ENCODE data around the gene LPP. TPM values are rescaled to one million over a fixed set of nuclear protein-coding genes. Genes with fewer than 3 reads are reported as not detected.

LPP gene
- total and polyA plus RNA-seq, 9 donors, result 15.9 to 280 (median 134) TPM

GRCh38 chr3:188322135-188322887 is 168.4 kb downstream of the LPP start:
- H3K27me3 ChIP-seq, result no peaks in the 10 kb centered on the region
- 78 to 90% (median 79%) methylated on average over 4 of the region's 4 CpGs for WGBS, 3 donors
- TF ChIP-seq, protein P1, sequence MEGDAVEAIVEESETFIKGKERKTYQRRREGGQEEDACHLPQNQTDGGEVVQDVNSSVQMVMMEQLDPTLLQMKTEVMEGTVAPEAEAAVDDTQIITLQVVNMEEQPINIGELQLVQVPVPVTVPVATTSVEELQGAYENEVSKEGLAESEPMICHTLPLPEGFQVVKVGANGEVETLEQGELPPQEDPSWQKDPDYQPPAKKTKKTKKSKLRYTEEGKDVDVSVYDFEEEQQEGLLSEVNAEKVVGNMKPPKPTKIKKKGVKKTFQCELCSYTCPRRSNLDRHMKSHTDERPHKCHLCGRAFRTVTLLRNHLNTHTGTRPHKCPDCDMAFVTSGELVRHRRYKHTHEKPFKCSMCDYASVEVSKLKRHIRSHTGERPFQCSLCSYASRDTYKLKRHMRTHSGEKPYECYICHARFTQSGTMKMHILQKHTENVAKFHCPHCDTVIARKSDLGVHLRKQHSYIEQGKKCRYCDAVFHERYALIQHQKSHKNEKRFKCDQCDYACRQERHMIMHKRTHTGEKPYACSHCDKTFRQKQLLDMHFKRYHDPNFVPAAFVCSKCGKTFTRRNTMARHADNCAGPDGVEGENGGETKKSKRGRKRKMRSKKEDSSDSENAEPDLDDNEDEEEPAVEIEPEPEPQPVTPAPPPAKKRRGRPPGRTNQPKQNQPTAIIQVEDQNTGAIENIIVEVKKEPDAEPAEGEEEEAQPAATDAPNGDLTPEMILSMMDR (IDR thresholded peaks at IDR 0.05), result no peak
- TF ChIP-seq EP300 (IDR thresholded peaks at IDR 0.05) (no peak), POLR2A (IDR thresholded peaks at IDR 0.05) (no peak)
- H3K9me3 ChIP-seq, result no peaks in the 10 kb centered on the region
- H3K4me1 ChIP-seq (ENCODE audit: insufficient read depth), result peaks cover 4% of the 10 kb centered on the region
- intact Hi-C loops (cut with DNase I), result no loop called here
- H3K27ac ChIP-seq, result no peak overlapping the region
- DNase-seq, result no peak
- no peak overlapping the region for H3K4me3 ChIP-seq
- H3K36me3 ChIP-seq, result no peaks in the 10 kb centered on the region

DNA sequence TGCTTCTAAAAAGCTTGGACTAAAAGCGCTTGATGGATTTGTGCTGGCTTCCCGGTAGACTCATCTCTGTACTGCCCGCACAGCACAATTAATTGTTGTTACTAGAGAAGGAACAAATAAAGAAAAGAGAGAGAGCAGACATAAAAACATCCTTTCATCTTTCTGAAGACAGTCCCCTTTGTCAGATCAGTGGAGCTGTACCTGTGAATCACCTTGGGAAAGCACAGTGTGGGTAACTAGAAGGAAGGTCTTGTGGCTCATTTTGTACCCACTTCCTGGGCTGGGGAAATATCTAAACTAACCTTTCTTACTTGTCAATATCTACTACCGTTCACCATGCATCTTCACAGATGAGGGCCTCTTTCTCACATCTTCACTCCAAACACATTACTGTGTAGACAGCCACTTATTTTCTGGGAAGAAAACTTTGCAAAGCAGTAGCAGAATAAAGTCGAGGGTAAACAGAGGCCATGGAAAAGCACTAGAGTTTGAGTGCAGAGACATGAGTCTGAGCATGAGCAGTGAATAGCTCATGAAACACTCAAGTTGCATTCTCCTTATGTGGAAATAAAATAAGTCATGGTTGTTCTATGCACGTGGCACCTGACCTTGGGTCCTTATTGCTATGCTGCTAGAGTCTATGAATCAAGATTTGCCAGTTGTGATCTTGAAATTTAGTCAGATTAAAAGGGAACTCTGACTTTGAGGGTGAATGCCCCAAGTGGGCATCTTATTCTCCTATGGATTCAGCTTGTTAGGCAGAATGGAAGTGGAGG is 169.3 kb downstream of the LPP start:
- no peak for TF ChIP-seq POLR2A (IDR thresholded peaks at IDR 0.05)
- TF ChIP-seq EP300 (IDR thresholded peaks at IDR 0.05), result no peak
- TF ChIP-seq, protein P1 (IDR thresholded peaks at IDR 0.05), result no peak
- WGBS, 3 donors, result 90 to 93% (median 90%) methylated on average over 6 of the region's 6 CpGs
- Histone ChIP-seq H3K9me3 (no peaks in the 10 kb centered on the region), H3K27ac (no peak overlapping the region), H3K4me1 (ENCODE audit: insufficient read depth) (peaks cover 4% of the 10 kb centered on the region), H3K36me3 (no peaks in the 10 kb centered on the region), H3K27me3 (no peaks in the 10 kb centered on the region), H3K4me3 (no peak overlapping the region)
- intact Hi-C loops (cut with DNase I), result no loop called here
- no peak for DNase-seq

GRCh38 chr3:188326111-188326510 is 172.2 kb downstream of the LPP start:
- H3K4me3 ChIP-seq, result no peak overlapping the region
- no peaks in the 10 kb centered on the region for H3K36me3 ChIP-seq
- intact Hi-C loops (cut with DNase I), result no loop called here
- H3K4me1 ChIP-seq (ENCODE audit: insufficient read depth), result peaks cover 5% of the 10 kb centered on the region
- TF ChIP-seq EP300 (IDR thresholded peaks at IDR 0.05) (no peak), POLR2A (IDR thresholded peaks at IDR 0.05) (no peak)
- TF ChIP-seq, protein P1 (IDR thresholded peaks at IDR 0.05), result no peak
- no peaks in the 10 kb centered on the region for H3K9me3 ChIP-seq
- H3K27me3 ChIP-seq, result no peaks in the 10 kb centered on the region
- DNase-seq, result no peak
- H3K27ac ChIP-seq, result no peak overlapping the region
- 84 to 89% (median 87%) methylated on average over 9 of the region's 9 CpGs for WGBS, 3 donors

DNA sequence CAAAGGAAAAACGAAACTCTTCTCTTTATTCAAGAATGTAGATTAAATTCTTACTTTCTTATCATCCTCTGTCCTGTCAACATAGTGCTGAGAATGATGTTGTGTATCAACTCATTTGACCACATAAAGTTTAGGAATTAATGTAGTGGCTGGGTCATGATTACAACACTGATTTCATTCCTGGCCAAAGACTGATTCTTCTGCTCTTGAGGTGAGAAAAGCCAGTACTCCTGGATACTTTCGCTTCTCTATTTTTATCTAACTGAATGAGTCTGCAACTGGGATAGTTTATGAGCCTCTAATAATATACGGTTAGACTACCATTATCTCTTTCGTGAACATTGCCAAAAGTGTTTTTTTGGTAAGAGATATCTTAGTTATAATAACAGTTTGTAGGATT is 173.0 kb downstream of the LPP start:
- Histone ChIP-seq H3K4me1 (ENCODE audit: insufficient read depth) (peaks cover 5% of the 10 kb centered on the region), H3K27ac (no peak overlapping the region), H3K9me3 (no peaks in the 10 kb centered on the region), H3K27me3 (no peaks in the 10 kb centered on the region), H3K36me3 (no peaks in the 10 kb centered on the region), H3K4me3 (no peak overlapping the region)
- no peak for DNase-seq
- intact Hi-C loops (cut with DNase I), result no loop called here
- no peak for TF ChIP-seq POLR2A (IDR thresholded peaks at IDR 0.05)
- TF ChIP-seq EP300 (IDR thresholded peaks at IDR 0.05), result no peak
- TF ChIP-seq, protein P1 (IDR thresholded peaks at IDR 0.05), result no peak
- WGBS, 3 donors, result 49 to 53% (median 52%) methylated on average over 4 of the region's 4 CpGs

Data from ovary (tissue), 9 donors.